Mesothelial cell of epicardium (in vitro differentiated cells): Measurements from ENCODE around the gene FASTKD2. TPM values are rescaled to one million over a fixed set of nuclear protein-coding genes. Genes with fewer than 3 reads are reported as not detected.

Experiments
- DNase-seq, 2 experiments: peaks; one replicate each; pipeline ENCODE4 v3.0.0; 2021; ENCODE audit warnings: low spot score in 2 of 2; ENCODE audit not compliant: unreplicated experiment in 2 of 2
- H3K27ac Mint-ChIP-seq: 2 replicates; pipeline ENCODE4 v1.8.0; 2021; ENCODE audit warnings: mixed read lengths
- H3K27me3 Mint-ChIP-seq: 2 replicates; pipeline ENCODE4 v1.8.0; 2021; ENCODE audit warnings: low read depth, mixed read lengths
- H3K36me3 Mint-ChIP-seq: 2 replicates; pipeline ENCODE4 v1.8.0; 2021; ENCODE audit warnings: mixed read lengths
- H3K4me1 Mint-ChIP-seq: 2 replicates; pipeline ENCODE4 v1.8.0; 2021; ENCODE audit warnings: mixed read lengths
- H3K4me3 Mint-ChIP-seq: 2 replicates; pipeline ENCODE4 v1.8.0; 2021; ENCODE audit warnings: mild to moderate bottlenecking, moderate library complexity, mixed read lengths
- H3K9me3 Mint-ChIP-seq: 2 replicates; pipeline ENCODE4 v1.8.0; 2021; ENCODE audit warnings: mixed read lengths
- total RNA-seq: library from RNA; stranded (reverse); gene quantifications from 3 replicates; pipeline ENCODE4 v1.2.1, GENCODE V29; 2021
- TF ChIP-seq, protein P1 (sequence below): fragments of 200-600 bp; sonication (generic); IDR thresholded peaks from one replicate; pipeline ENCODE4 v1.5.0; 2021; ENCODE audit warnings: antibody characterized with exemption; ENCODE audit not compliant: unreplicated experiment

The FASTKD2 gene
- total RNA-seq, 1 donor from 2014 or later, result 29.5 TPM

DNA sequence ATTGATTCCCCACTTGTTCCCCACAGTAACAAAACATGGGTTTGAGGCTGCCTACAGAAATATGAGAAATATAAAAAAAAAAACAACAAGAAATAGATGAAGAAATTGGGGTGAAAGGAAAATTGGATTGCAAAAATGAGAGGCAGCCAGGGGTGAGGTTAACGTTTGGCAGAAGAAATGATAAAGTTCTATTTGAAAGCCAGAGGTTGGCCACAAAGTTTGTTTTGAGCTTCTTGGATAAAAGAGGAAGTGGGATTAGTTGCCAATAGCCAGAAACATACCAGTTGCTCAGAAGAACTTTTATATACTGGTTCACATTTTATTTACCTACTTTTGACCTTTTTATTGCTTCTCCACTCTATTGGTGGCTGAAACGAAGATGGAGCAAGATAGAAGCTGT is 67.5 kb downstream of the FASTKD2 start:
- Mint-ChIP-seq H3K27ac (no peak overlapping the region), H3K36me3 (no peaks in the 10 kb centered on the region), H3K4me3 (no peak overlapping the region), H3K27me3 (peaks cover 1% of the 10 kb centered on the region), H3K4me1 (no peaks in the 10 kb centered on the region), H3K9me3 (peaks cover 16% of the 10 kb centered on the region)
- DNase-seq, result no peak
- TF ChIP-seq, protein P1, sequence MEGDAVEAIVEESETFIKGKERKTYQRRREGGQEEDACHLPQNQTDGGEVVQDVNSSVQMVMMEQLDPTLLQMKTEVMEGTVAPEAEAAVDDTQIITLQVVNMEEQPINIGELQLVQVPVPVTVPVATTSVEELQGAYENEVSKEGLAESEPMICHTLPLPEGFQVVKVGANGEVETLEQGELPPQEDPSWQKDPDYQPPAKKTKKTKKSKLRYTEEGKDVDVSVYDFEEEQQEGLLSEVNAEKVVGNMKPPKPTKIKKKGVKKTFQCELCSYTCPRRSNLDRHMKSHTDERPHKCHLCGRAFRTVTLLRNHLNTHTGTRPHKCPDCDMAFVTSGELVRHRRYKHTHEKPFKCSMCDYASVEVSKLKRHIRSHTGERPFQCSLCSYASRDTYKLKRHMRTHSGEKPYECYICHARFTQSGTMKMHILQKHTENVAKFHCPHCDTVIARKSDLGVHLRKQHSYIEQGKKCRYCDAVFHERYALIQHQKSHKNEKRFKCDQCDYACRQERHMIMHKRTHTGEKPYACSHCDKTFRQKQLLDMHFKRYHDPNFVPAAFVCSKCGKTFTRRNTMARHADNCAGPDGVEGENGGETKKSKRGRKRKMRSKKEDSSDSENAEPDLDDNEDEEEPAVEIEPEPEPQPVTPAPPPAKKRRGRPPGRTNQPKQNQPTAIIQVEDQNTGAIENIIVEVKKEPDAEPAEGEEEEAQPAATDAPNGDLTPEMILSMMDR, result no peak

DNA sequence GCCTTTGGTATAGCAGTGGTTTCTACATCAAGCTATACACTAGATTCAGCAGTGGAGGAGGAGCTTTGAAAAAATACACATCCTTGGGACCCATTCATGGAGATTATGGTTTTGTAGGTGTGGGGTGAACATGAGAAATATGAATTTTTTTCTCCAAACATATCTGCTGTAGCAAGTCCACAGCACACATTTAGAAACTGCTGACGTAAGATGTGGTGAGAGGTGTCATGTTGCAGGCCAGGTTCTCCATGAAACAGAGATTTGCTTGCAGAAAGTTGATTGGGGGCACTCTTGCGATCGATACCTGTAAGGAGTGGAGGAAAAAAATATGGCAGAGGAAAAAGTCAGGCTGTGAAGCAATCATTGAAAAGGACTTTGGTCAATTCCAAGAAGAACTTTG is 67.9 kb downstream of the FASTKD2 start:
- peaks cover 16% of the 10 kb centered on the region for H3K9me3 Mint-ChIP-seq
- no peaks in the 10 kb centered on the region for H3K4me1 Mint-ChIP-seq
- no peak overlapping the region for H3K27ac Mint-ChIP-seq
- TF ChIP-seq, protein P1, result no peak
- DNase-seq, result no peak
- H3K27me3 Mint-ChIP-seq, result peaks cover 1% of the 10 kb centered on the region
- no peak overlapping the region for H3K4me3 Mint-ChIP-seq
- no peaks in the 10 kb centered on the region for H3K36me3 Mint-ChIP-seq

DNA sequence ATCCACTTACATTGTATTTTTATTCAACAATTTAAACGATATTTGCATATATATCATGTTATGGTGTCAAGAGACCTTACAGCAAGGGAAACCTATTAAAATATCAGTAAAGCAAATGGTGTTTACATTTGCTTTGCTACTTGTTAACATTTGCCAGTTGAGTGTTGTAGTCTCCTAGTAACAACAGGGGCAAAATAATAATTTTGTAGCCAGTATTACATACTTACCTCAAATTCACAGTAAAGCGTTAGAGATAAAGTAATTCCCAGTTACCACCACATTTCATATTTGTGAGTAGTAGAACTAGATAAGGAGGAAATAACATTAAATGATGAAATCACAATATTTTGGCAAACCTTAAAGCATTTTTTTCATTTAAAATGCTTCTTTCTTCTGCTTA is 71.3 kb downstream of the FASTKD2 start:
- Mint-ChIP-seq H3K9me3 (peaks cover 20% of the 10 kb centered on the region), H3K36me3 (no peaks in the 10 kb centered on the region), H3K27me3 (no peaks in the 10 kb centered on the region), H3K4me1 (no peaks in the 10 kb centered on the region), H3K27ac (no peak overlapping the region), H3K4me3 (no peak overlapping the region)
- no peak for DNase-seq
- TF ChIP-seq, protein P1, result no peak

DNA sequence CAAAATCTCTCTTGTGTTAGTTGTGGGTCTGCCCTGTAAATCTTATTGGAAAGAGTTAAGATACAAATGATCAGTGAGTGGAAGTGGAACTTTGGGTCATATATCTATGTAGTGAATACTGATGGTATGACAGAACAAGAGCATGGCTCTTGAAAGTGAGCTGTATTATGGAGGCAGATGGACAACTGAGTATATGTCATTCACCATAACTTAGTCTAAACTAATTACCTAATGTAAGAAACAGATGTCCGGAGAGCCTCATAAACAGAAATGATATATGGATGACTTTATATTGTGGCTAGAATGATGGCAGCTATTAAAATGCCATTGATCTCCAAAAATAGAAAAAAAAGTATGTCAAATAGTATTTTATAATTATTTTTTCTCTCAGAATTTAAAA is 72.4 kb downstream of the FASTKD2 start:
- no peak overlapping the region for H3K27ac Mint-ChIP-seq
- no peaks in the 10 kb centered on the region for H3K36me3 Mint-ChIP-seq
- no peaks in the 10 kb centered on the region for H3K4me1 Mint-ChIP-seq
- H3K9me3 Mint-ChIP-seq, result peaks cover 20% of the 10 kb centered on the region
- TF ChIP-seq, protein P1, result no peak
- DNase-seq, result no peak
- H3K27me3 Mint-ChIP-seq, result no peaks in the 10 kb centered on the region
- no peak overlapping the region for H3K4me3 Mint-ChIP-seq

DNA sequence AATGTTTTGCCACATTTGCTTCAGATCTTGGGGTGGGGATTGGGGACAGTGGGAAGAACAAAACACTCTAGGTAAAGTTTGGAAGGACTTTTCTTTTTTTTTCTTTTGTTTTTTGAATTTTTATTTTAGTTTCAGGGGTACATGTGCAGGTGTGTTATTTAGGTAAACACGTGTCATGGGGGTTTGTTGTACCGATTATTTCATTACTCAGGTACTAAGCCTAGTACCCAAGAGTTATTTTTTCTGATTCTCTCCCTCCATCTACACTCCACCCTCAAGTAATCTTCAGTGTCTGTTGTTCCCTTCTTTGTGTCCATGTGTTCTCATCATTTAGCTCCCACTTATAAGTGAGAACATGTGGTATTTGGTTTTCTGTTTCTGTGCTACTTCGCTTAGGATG is 73.3 kb downstream of the FASTKD2 start:
- Mint-ChIP-seq H3K27me3 (no peaks in the 10 kb centered on the region), H3K36me3 (no peaks in the 10 kb centered on the region), H3K9me3 (peaks cover 13% of the 10 kb centered on the region), H3K27ac (no peak overlapping the region), H3K4me1 (no peaks in the 10 kb centered on the region), H3K4me3 (no peak overlapping the region)
- TF ChIP-seq, protein P1, result no peak
- DNase-seq, result no peak

DNA sequence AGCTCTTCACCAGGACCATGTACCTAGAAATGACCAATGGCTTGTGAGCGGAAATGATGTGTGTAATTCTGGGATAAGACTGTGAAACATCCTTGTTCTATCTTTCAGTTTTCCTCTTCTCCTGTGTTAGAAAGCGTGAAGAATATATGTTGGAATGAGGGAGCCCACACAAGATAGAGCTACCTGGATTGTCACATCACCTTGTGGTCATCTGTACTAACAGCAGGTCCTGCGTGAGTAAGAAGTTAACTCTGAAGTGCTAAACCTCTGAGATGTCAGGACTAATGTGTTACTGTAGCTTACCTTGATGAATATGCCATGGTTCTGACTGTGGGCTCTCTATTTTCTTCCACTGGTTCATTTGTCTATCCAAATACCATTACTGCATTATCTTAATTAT is 75.6 kb downstream of the FASTKD2 start:
- DNase-seq, result no peak
- Mint-ChIP-seq H3K36me3 (no peaks in the 10 kb centered on the region), H3K9me3 (peaks cover 3% of the 10 kb centered on the region), H3K27me3 (no peaks in the 10 kb centered on the region), H3K27ac (no peak overlapping the region), H3K4me3 (no peak overlapping the region), H3K4me1 (no peaks in the 10 kb centered on the region)
- TF ChIP-seq, protein P1, result no peak
